Glutamatergic neuron (in vitro differentiated cells): ENCODE data around the gene SNPH. TPM values are rescaled to one million over a fixed set of nuclear protein-coding genes. Genes with fewer than 3 reads are reported as not detected.

Source experiments
- DNase-seq: peaks from one replicate; pipeline ENCODE4 v3.0.0; 2022
- H3K27ac Mint-ChIP-seq: one replicate; pipeline ENCODE4 v1.8.0; 2020; ENCODE audit warnings: mild to moderate bottlenecking, mixed read lengths, inconsistent platforms; ENCODE audit not compliant: unreplicated experiment
- H3K27me3 Mint-ChIP-seq: one replicate; pipeline ENCODE4 v1.8.0; 2020; ENCODE audit warnings: mild to moderate bottlenecking, moderate library complexity, mixed read lengths, inconsistent platforms; ENCODE audit not compliant: unreplicated experiment
- H3K36me3 Mint-ChIP-seq: one replicate; pipeline ENCODE4 v1.8.0; 2020; ENCODE audit warnings: mild to moderate bottlenecking, mixed read lengths, inconsistent platforms; ENCODE audit not compliant: unreplicated experiment
- H3K4me1 Mint-ChIP-seq: one replicate; pipeline ENCODE4 v1.8.0; 2020; ENCODE audit warnings: mild to moderate bottlenecking, low read depth, mixed read lengths, inconsistent platforms; ENCODE audit not compliant: unreplicated experiment
- H3K4me3 Mint-ChIP-seq: one replicate; pipeline ENCODE4 v1.8.0; 2020; ENCODE audit warnings: mild to moderate bottlenecking, mixed read lengths, inconsistent platforms; ENCODE audit not compliant: unreplicated experiment
- H3K9me3 Mint-ChIP-seq: one replicate; pipeline ENCODE4 v1.8.0; 2020; ENCODE audit warnings: mild to moderate bottlenecking, moderate library complexity, mixed read lengths, inconsistent platforms; ENCODE audit not compliant: unreplicated experiment
- total RNA-seq: library from RNA; stranded (reverse); fragmentation: NEBNext Ultra II Directional; extraction: Animal tissue kit (Norgen Biotek cat#: 25700); gene quantifications from one replicate; pipeline ENCODE4 v1.2.1, GENCODE V29; 2021; ENCODE audit not compliant: unreplicated experiment
- TF ChIP-seq, protein P1 (sequence below): fragments of 200-600 bp; sonication (generic); IDR thresholded peaks from one replicate; pipeline ENCODE4 v1.5.0; 2021; ENCODE audit not compliant: partially characterized antibody, unreplicated experiment

SNPH gene
- total RNA-seq, 1 donor from 2014 or later: 34.5 TPM

DNA sequence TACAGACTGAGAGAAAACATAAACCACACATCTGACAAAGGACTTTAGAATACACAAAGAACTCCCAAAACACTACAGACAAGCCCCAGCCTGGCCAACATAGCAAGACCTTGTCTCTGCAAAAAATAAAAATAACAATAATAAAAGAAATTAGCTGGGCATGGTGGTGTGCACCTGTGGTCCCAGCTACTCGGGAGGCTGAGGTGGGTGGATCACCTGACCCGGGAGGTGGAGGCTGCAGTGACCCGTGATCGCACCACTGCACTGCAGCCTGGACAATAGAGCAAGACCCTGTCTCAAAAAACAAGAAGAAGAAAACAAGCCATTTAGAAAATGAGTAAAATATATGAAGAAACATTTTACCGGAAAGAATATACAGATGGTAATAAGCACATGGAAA is 49.7 kb downstream of the SNPH start:
- no peak overlapping the region for H3K4me3 Mint-ChIP-seq

DNA sequence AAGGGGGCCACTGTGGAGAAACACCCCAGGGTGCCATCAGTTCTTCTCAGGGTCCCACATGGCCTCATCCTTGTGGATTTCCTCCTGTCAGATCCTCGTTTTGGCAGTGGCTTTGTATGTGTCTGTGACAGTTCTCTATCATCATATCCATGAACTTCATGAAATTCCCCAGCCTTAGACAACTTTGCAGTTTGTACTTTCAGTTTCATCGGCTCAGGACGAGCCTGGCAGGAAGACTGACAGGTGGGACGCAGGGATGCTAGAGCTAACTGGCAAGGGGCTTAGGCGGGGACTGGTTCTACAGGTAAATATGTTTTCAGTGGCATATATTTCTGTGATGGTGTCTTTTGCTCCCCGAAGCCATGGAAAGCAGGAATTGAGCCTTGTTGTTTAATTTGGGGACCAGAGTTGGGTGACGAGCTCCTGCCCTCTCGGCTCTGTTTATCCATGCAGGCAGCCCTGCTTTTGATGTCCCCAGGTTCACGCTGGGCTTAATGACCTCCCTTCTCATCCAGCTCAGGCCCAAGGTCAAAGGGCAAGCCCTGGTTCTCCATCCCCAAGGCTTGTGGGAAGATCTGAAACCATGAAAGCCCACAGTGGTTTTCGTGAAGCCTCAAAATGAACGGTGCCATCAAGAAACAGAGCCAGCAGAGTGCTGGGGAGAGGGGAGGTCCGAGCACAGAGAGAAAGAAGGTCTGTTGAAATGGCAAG is 51.6 kb downstream of the SNPH start:
- DNase-seq: no peak
- H3K36me3 Mint-ChIP-seq: no peaks in the 10 kb centered on the region
- H3K4me1 Mint-ChIP-seq: no peaks in the 10 kb centered on the region
- H3K4me3 Mint-ChIP-seq: no peak overlapping the region
- TF ChIP-seq, protein P1, sequence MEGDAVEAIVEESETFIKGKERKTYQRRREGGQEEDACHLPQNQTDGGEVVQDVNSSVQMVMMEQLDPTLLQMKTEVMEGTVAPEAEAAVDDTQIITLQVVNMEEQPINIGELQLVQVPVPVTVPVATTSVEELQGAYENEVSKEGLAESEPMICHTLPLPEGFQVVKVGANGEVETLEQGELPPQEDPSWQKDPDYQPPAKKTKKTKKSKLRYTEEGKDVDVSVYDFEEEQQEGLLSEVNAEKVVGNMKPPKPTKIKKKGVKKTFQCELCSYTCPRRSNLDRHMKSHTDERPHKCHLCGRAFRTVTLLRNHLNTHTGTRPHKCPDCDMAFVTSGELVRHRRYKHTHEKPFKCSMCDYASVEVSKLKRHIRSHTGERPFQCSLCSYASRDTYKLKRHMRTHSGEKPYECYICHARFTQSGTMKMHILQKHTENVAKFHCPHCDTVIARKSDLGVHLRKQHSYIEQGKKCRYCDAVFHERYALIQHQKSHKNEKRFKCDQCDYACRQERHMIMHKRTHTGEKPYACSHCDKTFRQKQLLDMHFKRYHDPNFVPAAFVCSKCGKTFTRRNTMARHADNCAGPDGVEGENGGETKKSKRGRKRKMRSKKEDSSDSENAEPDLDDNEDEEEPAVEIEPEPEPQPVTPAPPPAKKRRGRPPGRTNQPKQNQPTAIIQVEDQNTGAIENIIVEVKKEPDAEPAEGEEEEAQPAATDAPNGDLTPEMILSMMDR: no peak
- no peak overlapping the region for H3K27ac Mint-ChIP-seq
- peaks cover 11% of the 10 kb centered on the region for H3K27me3 Mint-ChIP-seq
- H3K9me3 Mint-ChIP-seq: peaks cover 6% of the 10 kb centered on the region

More for the DNA sequence above, 49.7 kb downstream of the SNPH start:
- Mint-ChIP-seq H3K9me3 (peaks cover 10% of the 10 kb centered on the region), H3K27ac (no peak overlapping the region), H3K36me3 (no peaks in the 10 kb centered on the region), H3K27me3 (peaks cover 9% of the 10 kb centered on the region), H3K4me1 (no peaks in the 10 kb centered on the region)
- TF ChIP-seq, protein P1: no peak
- no peak for DNase-seq

DNA sequence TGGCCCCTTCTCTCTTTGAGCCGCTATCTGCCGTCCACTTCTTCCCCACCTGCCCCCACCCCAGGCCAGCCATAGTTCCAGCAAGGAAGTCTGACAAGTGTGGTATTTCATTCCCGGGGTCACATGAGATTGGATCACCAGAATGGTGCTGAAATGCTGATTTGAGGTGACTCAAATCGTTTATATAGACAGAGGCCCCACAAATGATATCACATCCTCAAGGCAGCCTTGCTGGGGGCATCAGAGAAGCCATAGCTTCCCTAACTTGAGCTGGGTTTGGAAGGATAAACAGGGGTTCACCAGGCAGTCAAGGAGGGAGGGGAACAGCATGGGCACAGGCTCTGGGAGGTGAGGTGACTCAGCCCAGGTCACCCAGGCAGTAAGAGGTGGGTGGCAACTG is 53.0 kb downstream of the SNPH start:
- Mint-ChIP-seq H3K27ac (no peak overlapping the region), H3K4me1 (peaks cover 4% of the 10 kb centered on the region), H3K4me3 (no peak overlapping the region), H3K27me3 (peaks cover 12% of the 10 kb centered on the region), H3K36me3 (no peaks in the 10 kb centered on the region), H3K9me3 (peaks cover 7% of the 10 kb centered on the region)
- TF ChIP-seq, protein P1: no peak
- DNase-seq: no peak

DNA sequence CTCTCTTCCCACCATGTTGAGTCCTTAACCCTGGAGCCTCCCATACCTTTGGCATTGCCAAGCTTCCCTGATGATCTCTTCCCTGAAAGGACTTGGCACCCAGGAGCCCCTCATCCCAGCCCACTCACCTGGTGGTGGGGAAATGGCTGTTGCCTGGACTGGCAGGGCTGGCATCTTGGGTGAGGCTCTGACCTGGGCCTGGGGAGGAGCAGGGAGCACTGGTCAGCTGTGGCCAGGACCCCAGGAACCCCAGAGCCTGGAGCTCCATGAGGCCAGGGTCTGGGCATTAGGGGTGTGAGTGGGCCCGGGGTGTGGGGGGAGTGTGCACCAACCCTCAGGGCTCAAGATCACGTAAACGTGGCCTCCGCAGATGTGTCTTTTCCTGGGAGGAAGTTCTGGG is 53.4 kb downstream of the SNPH start:
- no peak overlapping the region for H3K27ac Mint-ChIP-seq
- DNase-seq: no peak
- no peaks in the 10 kb centered on the region for H3K36me3 Mint-ChIP-seq
- H3K27me3 Mint-ChIP-seq: peaks cover 13% of the 10 kb centered on the region
- H3K4me3 Mint-ChIP-seq: no peak overlapping the region
- peaks cover 5% of the 10 kb centered on the region for H3K4me1 Mint-ChIP-seq
- H3K9me3 Mint-ChIP-seq: peaks cover 8% of the 10 kb centered on the region
- TF ChIP-seq, protein P1: no peak

DNA sequence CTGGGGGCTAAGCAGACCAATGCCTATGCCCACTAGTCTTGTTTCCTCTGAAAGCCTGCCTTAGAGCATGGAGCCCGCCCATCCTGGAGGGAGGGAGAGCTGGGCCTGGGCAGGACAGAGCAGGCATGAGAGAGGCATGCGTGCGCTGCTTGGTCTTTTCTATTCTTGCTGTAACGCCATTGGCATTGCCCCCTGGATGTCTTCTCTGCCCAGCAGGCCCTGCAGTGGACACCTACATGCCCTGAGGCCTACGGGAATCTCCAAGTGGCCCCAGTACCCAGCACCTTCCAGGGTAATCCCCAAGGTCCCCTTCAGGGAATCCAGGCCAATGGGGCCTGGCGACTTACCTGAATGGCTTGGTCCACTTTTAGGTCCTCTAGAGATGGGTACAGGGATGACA is 53.9 kb downstream of the SNPH start:
- peaks cover 5% of the 10 kb centered on the region for H3K4me1 Mint-ChIP-seq
- peaks cover 8% of the 10 kb centered on the region for H3K9me3 Mint-ChIP-seq
- H3K27me3 Mint-ChIP-seq: peaks cover 13% of the 10 kb centered on the region
- no peak for DNase-seq
- H3K27ac Mint-ChIP-seq: no peak overlapping the region
- no peaks in the 10 kb centered on the region for H3K36me3 Mint-ChIP-seq
- H3K4me3 Mint-ChIP-seq: no peak overlapping the region
- TF ChIP-seq, protein P1: no peak
